Stimulated activated CD4-positive, alpha-beta T cell treated with anti-CD3 and anti-CD28 coated beads, Interleukin-12 subunit alpha, Interleukin-12 subunit beta, amount 100 ng/mL, for 48 hours (primary cell): ENCODE data around the gene CIROP.
"Not testable (repeated sequence)": the region's sequence is repeated elsewhere in the genome, so short reads cannot be mapped to it uniquely, and the experiment has no call there.

ENCODE experiments used
- DNase-seq, 3 donors: peaks; one replicate each; pipeline ENCODE4 v3.0.0-alpha.2; 2020; ENCODE audit warnings: low read depth in 2 of 3, low spot score in 1 of 3

The CIROP gene

GRCh38 chr14:23115039-23115731, 10.4 kb upstream of the CIROP start:
- DNase-seq: no peak

GRCh38 chr14:23114669-23115038, 9.9 kb upstream of the CIROP start:
- no peak for DNase-seq

- no peak for DNase-seq
These were observed 9.3 kb upstream of the CIROP start for GRCh38 chr14:23114120-23114458.

GRCh38 chr14:23113431-23114119, 8.8 kb upstream of the CIROP start:
- DNase-seq: no peak

GRCh38 chr14:23112359-23113178, 7.8 kb upstream of the CIROP start:
- no peak for DNase-seq

- DNase-seq: no peak
These were observed 6.0 kb upstream of the CIROP start for GRCh38 chr14:23110579-23111365.

- no peak for DNase-seq
These were observed 5.0 kb upstream of the CIROP start for GRCh38 chr14:23109769-23110168.

- DNase-seq: not testable (repeated sequence)
These were observed 3.4 kb upstream of the CIROP start for GRCh38 chr14:23108169-23108568.

GRCh38 chr14:23107620-23108019, 2.8 kb upstream of the CIROP start:
- not testable (repeated sequence) for DNase-seq

- DNase-seq: no peak
These were observed 1.9 kb upstream of the CIROP start for GRCh38 chr14:23106747-23107045.

- no peak for DNase-seq
These were observed 597 bp upstream of the CIROP start for GRCh38 chr14:23105348-23105824.

- no peak for DNase-seq
These were observed 659 bp downstream of the CIROP start for GRCh38 chr14:23104070-23104590.

- no peak for DNase-seq
These were observed 1.2 kb downstream of the CIROP start for GRCh38 chr14:23103581-23103980.

- no peak for DNase-seq
These were observed 2.0 kb downstream of the CIROP start for GRCh38 chr14:23102801-23103200.

GRCh38 chr14:23101986-23102625, 2.7 kb downstream of the CIROP start:
- no peak for DNase-seq

GRCh38 chr14:23101213-23101970, 3.4 kb downstream of the CIROP start:
- DNase-seq: no peak

- DNase-seq: no peak
These were observed 5.5 kb downstream of the CIROP start for GRCh38 chr14:23099212-23099861.

- no peak for DNase-seq
These were observed 7.0 kb downstream of the CIROP start for GRCh38 chr14:23097786-23098185.
